HG03457 (cell line): ENCODE data around the gene NDUFS8.

Source experiments
- ATAC-seq: cut with Tn5 transposase; IDR thresholded peaks from one replicate; pipeline ENCODE4 v1.9.1; 2021; ENCODE audit warnings: moderate number of reproducible peaks; ENCODE audit not compliant: unreplicated experiment

NDUFS8 gene

GRCh38 chr11:68002938-68003845, 27.3 kb upstream of the NDUFS8 start:
- ATAC-seq: no peak

- ATAC-seq: no peak
Observed at GRCh38 chr11:68003846-68004550, 26.5 kb upstream of the NDUFS8 start, which contains the start of gene UNC93B1. Gene UNC93B1, minus strand, starts transcription at chr11:68004097. Its CDS starts 54 bp downstream, at chr11:68004043.

GRCh38 chr11:68004551-68005335, 25.7 kb upstream of the NDUFS8 start:
- ATAC-seq: no peak

GRCh38 chr11:68006606-68007166, 23.8 kb upstream of the NDUFS8 start:
- ATAC-seq: no peak

- ATAC-seq: no peak
Observed at GRCh38 chr11:68007498-68008380, 22.7 kb upstream of the NDUFS8 start.

- ATAC-seq: no peak
Observed at GRCh38 chr11:68008381-68009337, 21.8 kb upstream of the NDUFS8 start.

- ATAC-seq: no peak
Observed at GRCh38 chr11:68009391-68010089, 20.9 kb upstream of the NDUFS8 start.

- no peak for ATAC-seq
Observed at GRCh38 chr11:68010090-68011041, 20.1 kb upstream of the NDUFS8 start, which contains the start of gene ALDH3B1. Gene ALDH3B1, plus strand, starts transcription at chr11:68010327. Its CDS starts 4,971 bp downstream, at chr11:68015298.

GRCh38 chr11:68011051-68011943, 19.2 kb upstream of the NDUFS8 start:
- no peak for ATAC-seq

- ATAC-seq: no peak
Observed at GRCh38 chr11:68012044-68012842, 18.2 kb upstream of the NDUFS8 start.

- ATAC-seq: no peak
Observed at GRCh38 chr11:68012843-68013610, 17.5 kb upstream of the NDUFS8 start.

GRCh38 chr11:68013611-68014156, 16.8 kb upstream of the NDUFS8 start:
- ATAC-seq: no peak

GRCh38 chr11:68014157-68014946, 16.1 kb upstream of the NDUFS8 start:
- no peak for ATAC-seq
